HUDEP-2 (cell line): ENCODE results near the gene USP28.

ENCODE experiments used
- DNase-seq, 76 experiments: peaks; one replicate each; lab custom pipeline; 2025; ENCODE audit not compliant: unreplicated experiment in 76 of 76; lab: John Stamatoyannopoulos, UW

USP28 gene

GRCh38 chr11:113876798-113877669, 1.7 kb upstream of the USP28 start:
- DNase-seq = no peak

- no peak for DNase-seq
Observed at GRCh38 chr11:113876074-113876797, 864 bp upstream of the USP28 start.

- peak in 1 of 76 experiments; percentile 15 for DNase-seq
Observed at GRCh38 chr11:113874581-113875233, 665 bp downstream of the USP28 start.

GRCh38 chr11:113874096-113874495, 1.3 kb downstream of the USP28 start:
- DNase-seq = no peak

GRCh38 chr11:113873236-113873626, 2.1 kb downstream of the USP28 start:
- no peak for DNase-seq

GRCh38 chr11:113871336-113871735, 4.0 kb downstream of the USP28 start:
- DNase-seq = no peak

- no peak for DNase-seq
Observed at GRCh38 chr11:113867843-113868503, 7.4 kb downstream of the USP28 start.

GRCh38 chr11:113865873-113866272, 9.5 kb downstream of the USP28 start:
- DNase-seq = no peak

GRCh38 chr11:113864410-113864809, 11.0 kb downstream of the USP28 start:
- no peak for DNase-seq

GRCh38 chr11:113862435-113862834, 12.9 kb downstream of the USP28 start:
- DNase-seq = no peak

- DNase-seq = no peak
Observed at GRCh38 chr11:113859665-113860064, 15.7 kb downstream of the USP28 start.

- no peak for DNase-seq
Observed at GRCh38 chr11:113856966-113857759, 18.2 kb downstream of the USP28 start.

- no peak for DNase-seq
Observed at GRCh38 chr11:113855803-113856202, 19.6 kb downstream of the USP28 start.

GRCh38 chr11:113850188-113850587, 25.2 kb downstream of the USP28 start:
- DNase-seq = no peak

- DNase-seq = no peak
Observed at GRCh38 chr11:113849713-113850112, 25.7 kb downstream of the USP28 start.

- DNase-seq = no peak
Observed at GRCh38 chr11:113847580-113847979, 27.8 kb downstream of the USP28 start.

GRCh38 chr11:113847111-113847510, 28.3 kb downstream of the USP28 start:
- DNase-seq = no peak

GRCh38 chr11:113841691-113842090, 33.7 kb downstream of the USP28 start:
- DNase-seq = no peak

GRCh38 chr11:113840932-113841664, 34.3 kb downstream of the USP28 start:
- no peak for DNase-seq
